ENCODE data around the gene ADGRL3. TPM values are rescaled to one million over a fixed set of nuclear protein-coding genes. Genes with fewer than 3 reads are reported as not detected.

ADGRL3 gene
- total and polyA plus RNA-seq, 4 donors = 0.07 to 1.7 (median 0.82) TPM

DNA sequence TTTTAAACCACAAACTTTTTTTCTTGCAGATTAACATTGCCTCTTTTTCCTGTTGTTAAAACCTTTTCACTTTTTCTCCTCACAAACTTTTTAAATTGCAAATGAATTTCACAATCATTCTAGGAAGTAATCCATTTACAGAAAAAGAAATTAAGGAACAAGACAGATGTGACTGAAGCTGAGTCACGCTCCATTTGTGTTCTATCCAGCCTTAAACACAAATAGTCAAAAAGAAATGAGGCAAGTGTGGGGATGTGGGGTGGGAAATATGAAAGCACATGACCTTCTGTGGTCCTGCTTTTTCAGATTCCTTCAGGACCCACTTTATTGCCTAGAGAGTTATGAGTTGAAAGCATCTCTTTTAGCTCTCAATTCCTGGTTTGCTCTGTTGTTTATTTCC lies 197.0 kb downstream of the ADGRL3 start:
- Histone ChIP-seq H3K4me3 (ENCODE audit: low read depth in 1 of 3, low read length in 3 of 3) (no peak overlapping the region), H3K36me3 (ENCODE audit: control insufficient read depth in 4 of 4, insufficient read depth in 3 of 4, low read depth in 1 of 4, low read length in 3 of 4) (no peaks in the 10 kb centered on the region), H3K9me3 (ENCODE audit: control insufficient read depth in 4 of 4, low read length in 3 of 4) (no peaks in the 10 kb centered on the region), H3K27ac (ENCODE audit: low read depth in 1 of 2, low read length in 2 of 2) (no peak overlapping the region), H3K4me1 (ENCODE audit: control insufficient read depth in 4 of 4, insufficient read depth in 4 of 4, low read length in 3 of 4) (no peaks in the 10 kb centered on the region), H3K27me3 (ENCODE audit: control insufficient read depth in 4 of 4, insufficient read depth in 4 of 4, low read length in 3 of 4) (no peaks in the 10 kb centered on the region), H3K9ac (ENCODE audit: low read depth in 1 of 2, low read length in 2 of 2) (no peak overlapping the region)
- TF ChIP-seq FOXA1 (IDR thresholded peaks at IDR 0.05) = no peak
- TF ChIP-seq, protein P1, sequence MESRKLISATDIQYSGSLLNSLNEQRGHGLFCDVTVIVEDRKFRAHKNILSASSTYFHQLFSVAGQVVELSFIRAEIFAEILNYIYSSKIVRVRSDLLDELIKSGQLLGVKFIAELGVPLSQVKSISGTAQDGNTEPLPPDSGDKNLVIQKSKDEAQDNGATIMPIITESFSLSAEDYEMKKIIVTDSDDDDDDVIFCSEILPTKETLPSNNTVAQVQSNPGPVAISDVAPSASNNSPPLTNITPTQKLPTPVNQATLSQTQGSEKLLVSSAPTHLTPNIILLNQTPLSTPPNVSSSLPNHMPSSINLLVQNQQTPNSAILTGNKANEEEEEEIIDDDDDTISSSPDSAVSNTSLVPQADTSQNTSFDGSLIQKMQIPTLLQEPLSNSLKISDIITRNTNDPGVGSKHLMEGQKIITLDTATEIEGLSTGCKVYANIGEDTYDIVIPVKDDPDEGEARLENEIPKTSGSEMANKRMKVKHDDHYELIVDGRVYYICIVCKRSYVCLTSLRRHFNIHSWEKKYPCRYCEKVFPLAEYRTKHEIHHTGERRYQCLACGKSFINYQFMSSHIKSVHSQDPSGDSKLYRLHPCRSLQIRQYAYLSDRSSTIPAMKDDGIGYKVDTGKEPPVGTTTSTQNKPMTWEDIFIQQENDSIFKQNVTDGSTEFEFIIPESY (IDR thresholded peaks at IDR 0.05) = no peak
- no peak for TF ChIP-seq RXRA (IDR thresholded peaks at IDR 0.05)
- TF ChIP-seq, protein P2, sequence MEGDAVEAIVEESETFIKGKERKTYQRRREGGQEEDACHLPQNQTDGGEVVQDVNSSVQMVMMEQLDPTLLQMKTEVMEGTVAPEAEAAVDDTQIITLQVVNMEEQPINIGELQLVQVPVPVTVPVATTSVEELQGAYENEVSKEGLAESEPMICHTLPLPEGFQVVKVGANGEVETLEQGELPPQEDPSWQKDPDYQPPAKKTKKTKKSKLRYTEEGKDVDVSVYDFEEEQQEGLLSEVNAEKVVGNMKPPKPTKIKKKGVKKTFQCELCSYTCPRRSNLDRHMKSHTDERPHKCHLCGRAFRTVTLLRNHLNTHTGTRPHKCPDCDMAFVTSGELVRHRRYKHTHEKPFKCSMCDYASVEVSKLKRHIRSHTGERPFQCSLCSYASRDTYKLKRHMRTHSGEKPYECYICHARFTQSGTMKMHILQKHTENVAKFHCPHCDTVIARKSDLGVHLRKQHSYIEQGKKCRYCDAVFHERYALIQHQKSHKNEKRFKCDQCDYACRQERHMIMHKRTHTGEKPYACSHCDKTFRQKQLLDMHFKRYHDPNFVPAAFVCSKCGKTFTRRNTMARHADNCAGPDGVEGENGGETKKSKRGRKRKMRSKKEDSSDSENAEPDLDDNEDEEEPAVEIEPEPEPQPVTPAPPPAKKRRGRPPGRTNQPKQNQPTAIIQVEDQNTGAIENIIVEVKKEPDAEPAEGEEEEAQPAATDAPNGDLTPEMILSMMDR (IDR thresholded peaks at IDR 0.05; ENCODE audit: low read depth, low read length, missing input control) = no peak
- TF ChIP-seq MAX (IDR thresholded peaks at IDR 0.05) = no peak
- no peak for TF ChIP-seq GABPA (IDR thresholded peaks at IDR 0.05 in 1 of 2, conservative IDR thresholded peaks at IDR 0.05 in 1 of 2)
- no peak for TF ChIP-seq NR2F2 (IDR thresholded peaks at IDR 0.05)
- no peak for TF ChIP-seq HNF4G (IDR thresholded peaks at IDR 0.05)
- 51% methylated on average over 1 of the region's 1 CpG for WGBS
- no peak for DNase-seq (ENCODE audit: low spot score)

DNA sequence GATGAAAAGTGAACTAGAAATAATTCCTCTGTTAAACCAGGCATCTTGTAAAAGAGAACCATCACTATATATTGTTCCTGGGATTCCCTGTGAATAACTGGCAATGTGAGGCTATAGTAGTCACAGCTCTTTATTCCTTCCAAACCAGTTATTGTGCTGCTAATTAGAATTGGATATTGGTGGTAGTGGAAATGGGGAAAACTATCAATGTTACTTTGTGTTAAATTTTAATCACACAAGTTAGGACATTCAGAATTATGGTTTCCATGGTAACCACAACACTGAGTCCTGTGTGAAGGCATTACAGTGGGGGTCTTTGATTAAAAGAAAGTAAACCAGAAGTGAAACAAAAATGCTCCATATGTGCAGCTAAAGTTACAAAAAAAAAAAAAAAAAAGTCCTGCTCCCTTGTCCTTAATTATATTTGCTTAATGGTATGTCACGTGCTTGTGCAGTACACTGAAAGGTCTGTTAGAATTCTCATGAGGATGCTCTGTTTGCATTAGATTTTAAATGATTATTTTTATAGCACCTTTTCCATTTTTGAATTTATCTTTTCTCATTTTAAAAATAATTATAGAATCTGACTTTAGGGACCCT lies 200.4 kb downstream of the ADGRL3 start:
- no peak overlapping the region for H3K27ac ChIP-seq (ENCODE audit: low read depth in 1 of 2, low read length in 2 of 2)
- DNase-seq (ENCODE audit: low spot score) = no peak
- no peaks in the 10 kb centered on the region for H3K27me3 ChIP-seq (ENCODE audit: control insufficient read depth in 4 of 4, insufficient read depth in 4 of 4, low read length in 3 of 4)
- H3K9me3 ChIP-seq (ENCODE audit: control insufficient read depth in 4 of 4, low read length in 3 of 4) = no peaks in the 10 kb centered on the region
- no peak for TF ChIP-seq FOXA1 (IDR thresholded peaks at IDR 0.05)
- TF ChIP-seq HNF4A (conservative IDR thresholded peaks at IDR 0.05) = no peak
- no peak for TF ChIP-seq YY1 (IDR thresholded peaks at IDR 0.05)
- TF ChIP-seq RAD21 (IDR thresholded peaks at IDR 0.05) = no peak
- no peak for TF ChIP-seq SP1 (IDR thresholded peaks at IDR 0.05)
- TF ChIP-seq RXRA (IDR thresholded peaks at IDR 0.05) = no peak
- no peak for TF ChIP-seq HNF4G (IDR thresholded peaks at IDR 0.05)
- no peak for TF ChIP-seq FOXA2 (IDR thresholded peaks at IDR 0.05)
- no peak for TF ChIP-seq JUND (IDR thresholded peaks at IDR 0.05)
- TF ChIP-seq GABPA (IDR thresholded peaks at IDR 0.05 in 1 of 2, conservative IDR thresholded peaks at IDR 0.05 in 1 of 2) = no peak
- no peak for TF ChIP-seq REST (IDR thresholded peaks at IDR 0.05)
- TF ChIP-seq, protein P2 (IDR thresholded peaks at IDR 0.05; ENCODE audit: low read depth, low read length, missing input control) = no peak
- TF ChIP-seq EGR1 (IDR thresholded peaks at IDR 0.05; ENCODE audit: low read depth in 2 of 2) = no peak
- TF ChIP-seq, protein P1 (IDR thresholded peaks at IDR 0.05) = no peak
- no peaks in the 10 kb centered on the region for H3K36me3 ChIP-seq (ENCODE audit: control insufficient read depth in 4 of 4, insufficient read depth in 3 of 4, low read depth in 1 of 4, low read length in 3 of 4)
- H3K4me3 ChIP-seq (ENCODE audit: low read depth in 1 of 3, low read length in 3 of 3) = no peak overlapping the region
- H3K4me1 ChIP-seq (ENCODE audit: control insufficient read depth in 4 of 4, insufficient read depth in 4 of 4, low read length in 3 of 4) = no peaks in the 10 kb centered on the region
- H3K9ac ChIP-seq (ENCODE audit: low read depth in 1 of 2, low read length in 2 of 2) = no peak overlapping the region
- 59% methylated on average over 1 of the region's 1 CpG for WGBS

Data from liver (tissue), 9 donors.